Natural killer cell (primary cell): ENCODE data around the gene NPDC1. TPM values are rescaled to one million over a fixed set of nuclear protein-coding genes. Genes with fewer than 3 reads are reported as not detected.
"Not testable (repeated sequence)": the region's sequence is repeated elsewhere in the genome, so short reads cannot be mapped to it uniquely, and the experiment has no call there.

Source experiments
- ATAC-seq, 3 donors: fragments of 150-1000 bp in 2 of 3; fragments of 200-7000 bp in 1 of 3; cut with Tn5 transposase; 1 replicate in 1 of 3; 2 replicates in 2 of 3; pipeline ENCODE4 v1.10.0; 2021; ENCODE audit warnings: mild to moderate bottlenecking in 2 of 3, moderate library complexity in 2 of 3
- DNase-seq, 2 donors: peaks; one replicate each; pipeline versions ENCODE4 v3.0.0 to v3.0.0-alpha.2; 2013 to 2021; ENCODE audit warnings: mixed read lengths in 1 of 2
- H3K27ac ChIP-seq: one replicate; pipeline ENCODE4 v1.5.1; 2013; ENCODE audit warnings: mild to moderate bottlenecking, low read length
- H3K27me3 ChIP-seq: one replicate; pipeline ENCODE4 v1.6.1; 2013; ENCODE audit warnings: low read length; ENCODE audit not compliant: control insufficient read depth, insufficient read depth
- H3K36me3 ChIP-seq: one replicate; pipeline ENCODE4 v1.6.1; 2013; ENCODE audit warnings: low read length; ENCODE audit not compliant: control insufficient read depth, insufficient read depth
- H3K4me1 ChIP-seq: one replicate; pipeline ENCODE4 v1.6.1; 2013; ENCODE audit warnings: low read length; ENCODE audit not compliant: control insufficient read depth, insufficient read depth
- H3K4me3 ChIP-seq: one replicate; pipeline ENCODE4 v1.5.1; 2013; ENCODE audit warnings: low read length
- H3K9me3 ChIP-seq: one replicate; pipeline ENCODE4 v1.6.1; 2013; ENCODE audit warnings: low read length; ENCODE audit not compliant: control insufficient read depth, insufficient read depth
- H3K27ac Mint-ChIP-seq, 2 donors: one replicate each; pipeline ENCODE4 v1.8.0; 2022; ENCODE audit warnings: mild to moderate bottlenecking in 2 of 2, mixed read lengths in 2 of 2, moderate library complexity in 1 of 2
- H3K27me3 Mint-ChIP-seq, 2 donors: one replicate each; pipeline ENCODE4 v1.8.0; 2022; ENCODE audit warnings: low read depth in 2 of 2, mixed read lengths in 2 of 2
- H3K36me3 Mint-ChIP-seq: one replicate; pipeline ENCODE4 v1.8.0; 2022; ENCODE audit warnings: mixed read lengths
- H3K4me1 Mint-ChIP-seq, 2 donors: one replicate each; pipeline ENCODE4 v1.8.0; 2022; ENCODE audit warnings: mixed read lengths in 2 of 2
- H3K4me3 Mint-ChIP-seq: one replicate; pipeline ENCODE4 v1.8.0; 2022; ENCODE audit warnings: mild to moderate bottlenecking, moderate library complexity, mixed read lengths
- H3K9me3 Mint-ChIP-seq, 2 donors: one replicate each; pipeline ENCODE4 v1.8.0; 2022; ENCODE audit warnings: mixed read lengths in 2 of 2
- CTCF ChIP-seq: fragments of 200-600 bp; IDR thresholded peaks from one replicate; pipeline ENCODE4 v1.8.0; 2022; ENCODE audit warnings: antibody characterized with exemption
- WGBS: methylation state at CpG from one replicate; pipeline ENCODE4 v1.1.7; 2013; ENCODE audit warnings: missing lambda C conversion rate; ENCODE audit not compliant: insufficient coverage; 5-methylcytosine and 5-hydroxymethylcytosine counted together
- intact Hi-C: fragments of 100-400 bp; cut with micrococcal nuclease; formaldehyde crosslinking; loops from one replicate; pipeline ENCODE4 v1.14.2; 2022
- total RNA-seq, 4 donors: library from RNA; stranded (reverse); fragments of 120-200 nt in 1 of 4; gene quantifications; one replicate each; pipeline versions ENCODE4 v1.2.3 to v1.2.4, GENCODE V29; 2013 to 2022

The NPDC1 gene
- total RNA-seq, 3 donors from 2014 or later (not counting 1 experiment from before 2014, with no cell fraction given) = 0.87 to 5.6 (median 3.4) TPM

DNA sequence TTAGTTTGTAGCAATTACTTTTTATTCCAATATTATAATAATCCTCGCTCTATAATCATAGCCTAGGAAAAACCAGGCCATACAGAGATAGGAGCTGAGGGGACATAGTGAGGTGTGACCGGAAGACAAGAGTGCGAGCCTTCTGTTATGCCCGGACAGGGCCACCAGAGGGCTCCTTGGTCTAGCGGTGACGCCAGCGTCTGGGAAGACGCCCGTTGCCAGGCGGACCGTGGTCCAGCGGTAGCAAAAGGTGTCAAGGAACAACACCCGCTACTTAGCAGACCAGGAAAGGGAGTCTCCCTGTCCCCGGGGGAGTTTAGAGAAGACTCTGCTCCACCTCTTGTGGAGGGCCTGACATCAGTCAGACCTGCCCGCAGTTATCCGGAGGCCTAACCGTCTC lies 41.7 kb downstream of the NPDC1 start:
- H3K27me3 Mint-ChIP-seq, H3K4me3 ChIP-seq, H3K4me3 Mint-ChIP-seq, H3K27ac ChIP-seq, H3K27me3 ChIP-seq, H3K36me3 Mint-ChIP-seq, H3K9me3 ChIP-seq, DNase-seq, H3K9me3 Mint-ChIP-seq, intact Hi-C loops, ATAC-seq, H3K36me3 ChIP-seq: not testable (repeated sequence)
- peaks cover 52% of the 10 kb centered on the region for H3K4me1 ChIP-seq
- H3K27ac Mint-ChIP-seq = peak overlapping the region in 1 of 2 donors; percentile 37
- peaks cover 23 to 34% of the 10 kb centered on the region in 2 donors for H3K4me1 Mint-ChIP-seq
- WGBS = 36% methylated on average over 16 of the region's 17 CpGs
- peak; percentile 66 for TF ChIP-seq CTCF

GRCh38 chr9:137002646-137003041 lies 43.3 kb downstream of the NPDC1 start:
- H3K4me1 ChIP-seq = peaks cover 69% of the 10 kb centered on the region
- peaks cover under 1% of the 10 kb centered on the region for H3K36me3 ChIP-seq
- H3K27me3 Mint-ChIP-seq = no peaks in the 10 kb centered on the region
- intact Hi-C loops = no loop called here
- H3K4me3 ChIP-seq = no peak overlapping the region
- H3K4me3 Mint-ChIP-seq = no peak overlapping the region
- no peak overlapping the region for H3K27ac Mint-ChIP-seq
- no peaks in the 10 kb centered on the region for H3K9me3 Mint-ChIP-seq
- no peaks in the 10 kb centered on the region for H3K27me3 ChIP-seq
- H3K27ac ChIP-seq = no peak overlapping the region
- no peaks in the 10 kb centered on the region for H3K36me3 Mint-ChIP-seq
- H3K9me3 ChIP-seq = no peaks in the 10 kb centered on the region
- H3K4me1 Mint-ChIP-seq = peaks cover 36 to 49% of the 10 kb centered on the region in 2 donors
- ATAC-seq (no peak), DNase-seq (no peak)
- TF ChIP-seq CTCF = no peak
- WGBS = 89% methylated on average over 10 of the region's 10 CpGs

- TF ChIP-seq CTCF = no peak
- ATAC-seq (no peak), DNase-seq (no peak)
- H3K9me3 Mint-ChIP-seq = no peaks in the 10 kb centered on the region
- no peaks in the 10 kb centered on the region for H3K27me3 Mint-ChIP-seq
- no peak overlapping the region for H3K27ac Mint-ChIP-seq
- H3K27me3 ChIP-seq = no peaks in the 10 kb centered on the region
- H3K27ac ChIP-seq = no peak overlapping the region
- peaks cover 39 to 52% of the 10 kb centered on the region in 2 donors for H3K4me1 Mint-ChIP-seq
- H3K4me3 ChIP-seq = no peak overlapping the region
- no peaks in the 10 kb centered on the region for H3K36me3 Mint-ChIP-seq
- intact Hi-C loops = no loop called here
- H3K36me3 ChIP-seq = no peaks in the 10 kb centered on the region
- no peak overlapping the region for H3K4me3 Mint-ChIP-seq
- H3K4me1 ChIP-seq = peaks cover 75% of the 10 kb centered on the region
- WGBS = 94% methylated on average over 19 of the region's 20 CpGs
- H3K9me3 ChIP-seq = no peaks in the 10 kb centered on the region
Measured at GRCh38 chr9:137001857-137002645, 43.9 kb downstream of the NPDC1 start.
